Measurements from ENCODE around the gene AK8. TPM values are rescaled to one million over a fixed set of nuclear protein-coding genes. Genes with fewer than 3 reads are reported as not detected.

AK8 gene
- total and polyA plus RNA-seq, 9 of the 15 experiments (the other 6 are each of a cell fraction or from before 2014, with no cell fraction given) = 0.06 to 0.37 TPM; not detected in 7

GRCh38 chr9:132742821-132743311, 135.2 kb downstream of the AK8 start:
- Histone ChIP-seq H3K36me3 (ENCODE audit: control insufficient read depth, insufficient read depth, low read length) (no peaks in the 10 kb centered on the region), H3K27me3 (ENCODE audit: control insufficient read depth in 2 of 2, insufficient read depth in 2 of 2, low read length in 2 of 2) (peaks cover 71 to 78% of the 10 kb centered on the region in 2 experiments), H4K20me1 (replicated peaks; ENCODE audit: control insufficient read depth, insufficient read depth, low read length) (peaks cover 10% of the 10 kb centered on the region; the same call in 1 of the 2 replicates), H3K4me3 (no peak overlapping the region), H3K4me2 (ENCODE audit: insufficient read depth, low read length) (no peak overlapping the region), H3K79me2 (ENCODE audit: control insufficient read depth, insufficient read depth, low read length) (no peaks in the 10 kb centered on the region), H2AFZ (ENCODE audit: low read depth, low read length) (no peak overlapping the region), H3K27ac (ENCODE audit: extremely low read depth, low read depth, low read length) (no peak overlapping the region), H3K9me3 (replicated peaks; ENCODE audit: control insufficient read depth, insufficient read depth, low read depth, low read length) (no peaks in the 10 kb centered on the region), H3K4me1 (replicated peaks in 1 of 2; ENCODE audit: control insufficient read depth in 2 of 2, insufficient read depth in 2 of 2, low read length in 2 of 2) (no peaks in the 10 kb centered on the region), H3K9ac (ENCODE audit: insufficient read depth in 1 of 2, low read depth in 2 of 2, low read length in 2 of 2) (no peak overlapping the region), H3K9me1 (ENCODE audit: control insufficient read depth, insufficient read depth, low read length) (peaks cover 3% of the 10 kb centered on the region)
- BruUV-seq (replicated peaks) = no TSS peak
- ATAC-seq (no peak), DNase-seq (ENCODE audit: extremely low read depth in 1 of 4, low spot score in 3 of 4) (no peak), FAIRE-seq (no peak)
- in situ Hi-C loops (cut with MboI) (no loop called here), intact Hi-C loops (cut with micrococcal nuclease) (no loop called here)
- ChIA-PET CTCF (ENCODE audit: low intra/inter-chr PET ratio) (no interaction called here), POLR2A (interaction anchor here (1.7 kb wide), 1 partner anchor 8 kb away, joined by 3 read pairs; no protein-coding TSS in a partner anchor)
- WGBS (ENCODE audit: insufficient coverage, low coverage, missing lambda C conversion rate) = under 1% methylated on average over 17 of the region's 17 CpGs
- TF ChIP-seq RB1 (IDR thresholded peaks at IDR 0.05; ENCODE audit: low read depth) (no peak), MBD1 (CRISPR knock-in tag; IDR thresholded peaks at IDR 0.05) (no peak), ZNF174 (CRISPR knock-in tag; IDR thresholded peaks at IDR 0.05) (no peak), PBX2 (CRISPR knock-in tag; IDR thresholded peaks at IDR 0.05; ENCODE audit: low read depth) (no peak), PBX2 (tag; conservative IDR thresholded peaks at IDR 0.05; ENCODE audit: low read depth) (no peak), USF2 (CRISPR knock-in tag; IDR thresholded peaks at IDR 0.05) (no peak), ZBTB17 (CRISPR knock-in tag; IDR thresholded peaks at IDR 0.05) (no peak)

Measured in K562 (cell line).